VCaP (cell line): ENCODE results near the gene MAN1C1.

Experiments used
- H3K27ac ChIP-seq: fragments of 450-650 bp; 2 replicates; pipeline ENCODE4 v1.5.1; 2017
- TF ChIP-seq, protein P1 (sequence below): fragments of 450-650 bp; conservative IDR thresholded peaks from 2 replicates; pipeline ENCODE4 v1.5.1; 2017; ENCODE audit warnings: mild to moderate bottlenecking, moderate library complexity

Gene MAN1C1

DNA sequence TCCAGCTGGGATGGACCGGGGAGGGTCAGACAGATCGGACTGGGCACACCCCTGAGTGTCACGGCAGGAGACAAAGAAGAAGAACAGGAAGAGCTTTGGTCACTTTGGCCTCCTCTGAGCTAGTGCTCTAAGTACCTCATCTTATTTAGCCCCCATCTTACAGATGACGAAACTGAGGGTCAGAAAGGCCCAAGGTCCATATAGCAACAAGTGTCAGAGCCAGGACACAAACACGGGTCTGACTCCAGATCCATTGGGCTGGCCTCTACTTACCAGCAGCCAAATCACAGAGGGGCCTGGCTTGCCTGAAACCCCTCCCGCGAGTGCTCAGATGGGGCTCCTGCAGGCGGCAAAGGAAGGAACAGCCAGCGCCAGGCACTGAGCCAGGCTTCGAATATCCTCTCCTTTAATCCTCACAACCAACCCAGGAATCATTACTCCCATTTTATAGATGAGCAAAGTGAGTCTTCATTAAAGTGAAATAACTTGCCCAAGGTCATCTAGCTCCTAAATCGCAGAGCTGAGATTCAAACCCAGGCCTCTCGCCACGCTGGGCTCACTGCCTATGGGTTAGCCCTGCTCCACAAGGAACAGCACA is 157.7 kb downstream of the MAN1C1 start:
- TF ChIP-seq, protein P1, sequence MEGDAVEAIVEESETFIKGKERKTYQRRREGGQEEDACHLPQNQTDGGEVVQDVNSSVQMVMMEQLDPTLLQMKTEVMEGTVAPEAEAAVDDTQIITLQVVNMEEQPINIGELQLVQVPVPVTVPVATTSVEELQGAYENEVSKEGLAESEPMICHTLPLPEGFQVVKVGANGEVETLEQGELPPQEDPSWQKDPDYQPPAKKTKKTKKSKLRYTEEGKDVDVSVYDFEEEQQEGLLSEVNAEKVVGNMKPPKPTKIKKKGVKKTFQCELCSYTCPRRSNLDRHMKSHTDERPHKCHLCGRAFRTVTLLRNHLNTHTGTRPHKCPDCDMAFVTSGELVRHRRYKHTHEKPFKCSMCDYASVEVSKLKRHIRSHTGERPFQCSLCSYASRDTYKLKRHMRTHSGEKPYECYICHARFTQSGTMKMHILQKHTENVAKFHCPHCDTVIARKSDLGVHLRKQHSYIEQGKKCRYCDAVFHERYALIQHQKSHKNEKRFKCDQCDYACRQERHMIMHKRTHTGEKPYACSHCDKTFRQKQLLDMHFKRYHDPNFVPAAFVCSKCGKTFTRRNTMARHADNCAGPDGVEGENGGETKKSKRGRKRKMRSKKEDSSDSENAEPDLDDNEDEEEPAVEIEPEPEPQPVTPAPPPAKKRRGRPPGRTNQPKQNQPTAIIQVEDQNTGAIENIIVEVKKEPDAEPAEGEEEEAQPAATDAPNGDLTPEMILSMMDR = no peak

DNA sequence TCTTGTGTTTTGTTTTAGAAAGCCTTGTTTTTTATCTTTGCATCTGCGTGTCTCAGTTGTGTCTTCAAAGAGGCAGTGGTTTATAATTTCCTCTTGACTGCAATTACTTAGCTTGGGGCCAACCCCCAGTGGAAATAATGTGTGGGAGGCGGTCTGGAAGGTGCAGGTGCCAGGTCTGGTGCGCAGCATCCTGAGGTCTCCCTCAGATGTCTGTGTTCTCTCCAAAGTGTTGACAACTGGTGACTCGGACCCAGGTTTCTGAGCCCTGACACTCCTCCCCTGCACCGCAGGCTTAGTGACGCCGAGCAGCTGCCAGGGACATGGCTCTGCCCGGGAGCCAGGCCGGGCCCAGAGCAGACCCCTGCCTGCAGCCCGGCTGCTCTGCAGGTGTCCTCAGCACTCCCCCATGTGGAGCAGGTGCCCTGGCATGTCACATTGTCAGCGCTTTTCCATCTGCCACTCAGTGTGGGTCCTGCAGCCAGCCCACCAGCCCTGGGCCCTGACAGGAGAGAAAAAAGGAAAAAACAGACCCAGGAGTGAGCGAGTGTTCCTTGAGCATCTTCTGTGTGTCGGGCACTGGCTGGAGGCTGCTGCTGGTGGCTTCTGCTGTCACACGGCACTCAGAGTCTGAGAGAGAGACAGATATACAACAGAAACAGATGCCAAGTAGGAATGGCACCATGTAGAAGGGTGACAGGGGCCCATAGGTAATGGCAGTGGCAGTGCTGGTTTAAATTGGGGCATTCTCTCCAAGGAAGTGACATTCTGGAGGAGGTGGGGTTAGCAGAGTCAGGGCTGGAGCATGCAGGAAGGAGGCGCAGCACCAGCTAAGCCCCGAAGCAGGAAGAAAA is 158.6 kb downstream of the MAN1C1 start:
- TF ChIP-seq, protein P1 = no peak
- peak overlapping the region; percentile 93 for H3K27ac ChIP-seq

More for the DNA sequence above, 157.7 kb downstream of the MAN1C1 start:
- H3K27ac ChIP-seq = peak overlapping the region; percentile 93

DNA sequence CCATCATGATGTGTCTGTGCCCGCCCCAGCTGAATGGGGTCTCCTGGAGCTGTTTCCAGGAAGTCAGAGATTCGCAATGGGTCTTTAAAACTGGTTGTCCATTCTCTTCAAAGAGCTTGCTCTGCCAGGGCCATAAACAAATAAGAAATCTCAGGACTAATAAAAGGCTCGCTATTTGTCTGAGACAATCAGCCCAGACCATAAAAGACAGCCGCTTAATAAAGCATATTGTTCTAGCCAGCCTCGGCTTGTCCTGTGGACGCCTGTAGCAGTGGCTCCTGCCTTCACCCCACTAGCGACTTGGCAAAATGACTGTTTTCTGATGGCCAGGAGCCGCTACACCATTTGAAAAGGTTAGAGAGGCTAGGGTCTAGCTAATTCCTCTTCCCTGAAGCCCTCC is 162.8 kb downstream of the MAN1C1 start:
- H3K27ac ChIP-seq = peak overlapping the region; percentile 90
- TF ChIP-seq, protein P1 = no peak

DNA sequence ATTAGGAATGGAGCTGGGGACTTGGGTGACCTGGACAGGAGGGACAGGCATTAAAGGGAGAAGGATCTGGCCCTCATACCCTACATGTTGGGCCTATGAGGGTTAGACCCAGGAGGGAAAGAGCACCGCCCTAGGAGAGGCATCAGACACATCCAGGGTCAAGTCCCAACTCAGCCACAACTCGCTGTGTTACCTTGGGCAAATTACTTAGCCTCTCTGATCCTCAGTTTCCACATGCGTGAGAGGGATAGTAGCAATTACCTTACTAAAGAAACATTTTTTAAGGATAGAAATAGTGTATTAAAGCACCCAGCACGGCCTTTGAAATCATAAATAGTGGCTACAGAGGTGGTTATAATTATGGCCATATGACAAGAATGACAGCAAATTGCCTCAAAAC is 163.3 kb downstream of the MAN1C1 start:
- TF ChIP-seq, protein P1 = no peak
- peak overlapping the region; percentile 90 for H3K27ac ChIP-seq

DNA sequence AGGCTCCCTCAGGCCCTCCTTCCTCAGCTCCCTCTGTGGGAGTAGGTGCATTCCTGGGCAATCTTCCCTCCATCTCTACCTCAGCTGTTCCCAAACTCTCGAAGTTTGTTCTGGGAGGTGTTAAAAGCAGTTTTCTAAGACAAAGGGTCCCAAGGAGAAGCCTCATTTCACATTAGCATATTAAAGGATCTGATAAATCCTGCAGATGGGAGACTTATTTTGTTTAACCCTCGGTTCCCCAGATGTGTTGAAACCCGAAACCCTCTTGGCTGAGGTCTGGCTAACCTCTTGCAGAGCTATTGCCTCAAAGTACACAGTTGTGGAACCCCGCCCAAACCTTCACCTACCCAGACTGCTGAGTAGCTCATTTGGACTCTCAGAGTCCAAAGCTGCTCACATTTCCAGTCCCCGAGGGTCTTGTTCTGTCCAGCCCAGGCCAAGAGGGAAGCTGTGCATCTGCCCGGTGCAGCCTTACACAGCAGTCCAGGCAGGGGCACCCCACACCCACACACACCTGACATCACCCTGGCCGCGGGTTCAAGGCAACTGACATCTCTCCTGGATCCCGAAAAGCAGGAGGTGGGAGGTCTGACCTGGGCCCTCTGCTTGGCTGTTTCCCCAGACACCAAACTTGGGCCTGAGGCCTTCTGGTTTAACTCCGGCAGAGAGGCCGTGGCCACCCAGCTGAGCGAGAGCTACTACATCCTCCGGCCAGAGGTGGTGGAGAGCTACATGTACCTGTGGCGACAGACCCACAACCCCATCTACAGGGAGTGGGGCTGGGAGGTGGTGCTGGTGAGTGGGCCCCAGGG is 163.9 kb downstream of the MAN1C1 start:
- H3K27ac ChIP-seq = peak overlapping the region; percentile 90
- TF ChIP-seq, protein P1 = no peak

DNA sequence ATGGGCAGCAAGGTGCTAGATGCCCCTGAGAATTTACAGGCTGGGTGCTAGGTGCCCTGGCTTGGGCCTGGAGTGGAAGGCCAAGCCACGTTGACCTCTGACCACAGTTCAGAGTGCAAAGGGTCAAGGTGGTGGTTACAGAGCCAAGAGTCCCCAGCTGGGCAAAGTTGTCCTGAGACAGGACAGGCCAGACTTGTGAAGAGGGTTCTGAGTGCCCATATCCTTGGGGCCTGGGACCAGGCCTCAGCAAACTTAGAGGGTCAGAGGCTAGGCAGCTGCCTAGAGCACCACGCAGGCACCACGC is 164.5 kb downstream of the MAN1C1 start:
- TF ChIP-seq, protein P1 = no peak
- peak overlapping the region; percentile 90 for H3K27ac ChIP-seq

DNA sequence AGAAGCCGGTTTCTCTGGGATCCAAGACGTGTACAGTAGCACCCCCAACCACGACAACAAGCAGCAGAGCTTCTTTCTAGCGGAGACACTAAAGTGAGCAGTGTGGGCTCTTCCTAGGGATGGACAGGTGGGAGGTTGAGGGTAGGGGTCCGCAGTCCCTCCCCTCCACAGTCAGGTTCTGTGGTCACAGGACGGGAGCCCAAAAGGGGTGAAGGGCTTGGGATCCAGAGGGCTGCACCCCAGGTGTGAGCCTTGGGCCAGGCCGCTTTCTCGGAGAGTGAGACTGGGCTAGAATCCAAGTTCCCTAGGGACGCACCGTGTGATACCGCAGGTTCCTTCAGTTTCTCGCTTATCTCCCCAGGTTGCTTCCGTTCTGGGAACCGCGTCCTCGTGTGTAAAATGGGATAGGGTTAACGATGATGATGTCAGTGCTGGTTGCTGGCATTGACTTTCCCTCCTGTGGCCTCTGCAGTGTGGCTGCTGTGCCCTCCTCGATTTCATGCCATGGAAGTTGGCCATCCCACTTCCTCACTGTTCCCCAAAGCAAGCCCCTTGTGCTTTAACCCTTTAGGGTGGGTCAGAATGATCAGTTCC is 166.1 kb downstream of the MAN1C1 start:
- H3K27ac ChIP-seq = peak overlapping the region; percentile 75
- TF ChIP-seq, protein P1 = no peak
